Activated T-cell treated with anti-CD3 and anti-CD28 coated beads, Interleukin-2, amount 50 U/mL, for 72 hours (primary cell): ENCODE data around the gene TMEM114. TPM values are rescaled to one million over a fixed set of nuclear protein-coding genes. Genes with fewer than 3 reads are reported as not detected.
"Not testable (repeated sequence)": the region's sequence is repeated elsewhere in the genome, so short reads cannot be mapped to it uniquely, and the experiment has no call there.

Experiments used
- ATAC-seq, 2 donors: fragments of 150-1000 bp; cut with Tn5 transposase; replicated peaks in 1 of 2; 2 replicates each; pipeline ENCODE4 v1.10.0; 2021; ENCODE audit warnings: moderate library complexity in 2 of 2, mild to moderate bottlenecking in 1 of 2
- DNase-seq, 2 donors: peaks; one replicate each; pipeline ENCODE4 v3.0.0; 2021 to 2022; ENCODE audit warnings: mixed read lengths in 1 of 2
- H3K27ac Mint-ChIP-seq: one replicate; pipeline ENCODE4 v1.8.0; 2022; ENCODE audit warnings: mild to moderate bottlenecking, moderate library complexity, mixed read lengths
- H3K27me3 Mint-ChIP-seq: one replicate; pipeline ENCODE4 v1.8.0; 2022; ENCODE audit warnings: low read depth, mixed read lengths
- H3K36me3 Mint-ChIP-seq, 2 donors: one replicate each; pipeline ENCODE4 v1.8.0; 2022; ENCODE audit warnings: mixed read lengths in 2 of 2, mild to moderate bottlenecking in 1 of 2; ENCODE audit not compliant: insufficient read depth in 2 of 2
- H3K4me1 Mint-ChIP-seq: one replicate; pipeline ENCODE4 v1.8.0; 2022; ENCODE audit warnings: low read depth, mixed read lengths
- H3K4me3 Mint-ChIP-seq, 2 donors: one replicate each; pipeline ENCODE4 v1.8.0; 2022; ENCODE audit warnings: mild to moderate bottlenecking in 2 of 2, mixed read lengths in 2 of 2, moderate library complexity in 2 of 2
- H3K9me3 Mint-ChIP-seq, 2 donors: one replicate each; pipeline ENCODE4 v1.8.0; 2022; ENCODE audit warnings: mixed read lengths in 2 of 2
- total RNA-seq, 2 donors: library from RNA; stranded (reverse); gene quantifications; one replicate each; pipeline ENCODE4 v1.2.3, GENCODE V29; 2022

TMEM114 gene
- total RNA-seq, 2 donors from 2014 or later = not detected

DNA sequence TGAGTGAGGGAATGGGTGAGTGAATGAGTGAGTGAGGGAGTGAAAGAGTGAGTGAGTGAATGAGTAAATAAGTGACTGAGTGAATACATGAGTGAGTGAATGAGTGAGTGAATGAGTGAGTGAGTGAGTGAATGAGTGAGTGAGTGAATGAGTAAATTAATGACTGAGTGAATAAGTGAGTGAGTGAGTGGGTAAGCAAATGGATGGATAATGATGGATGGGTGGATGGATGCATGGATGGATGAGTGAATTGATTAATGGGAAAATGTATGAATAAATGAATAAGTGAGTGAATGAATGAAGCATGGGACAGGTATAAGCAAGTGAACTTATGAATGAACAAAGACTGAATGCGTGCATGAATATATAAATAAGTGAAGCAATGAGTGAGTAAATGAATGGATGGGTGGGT, 25.4 kb downstream of the TMEM114 start:
- H3K4me3 Mint-ChIP-seq = no peak overlapping the region
- H3K36me3 Mint-ChIP-seq = no peaks in the 10 kb centered on the region
- ATAC-seq (no peak), DNase-seq (no peak)
- H3K27ac Mint-ChIP-seq = no peak overlapping the region
- peaks cover 3% of the 10 kb centered on the region for H3K27me3 Mint-ChIP-seq
- no peaks in the 10 kb centered on the region for H3K9me3 Mint-ChIP-seq
- no peaks in the 10 kb centered on the region for H3K4me1 Mint-ChIP-seq

DNA sequence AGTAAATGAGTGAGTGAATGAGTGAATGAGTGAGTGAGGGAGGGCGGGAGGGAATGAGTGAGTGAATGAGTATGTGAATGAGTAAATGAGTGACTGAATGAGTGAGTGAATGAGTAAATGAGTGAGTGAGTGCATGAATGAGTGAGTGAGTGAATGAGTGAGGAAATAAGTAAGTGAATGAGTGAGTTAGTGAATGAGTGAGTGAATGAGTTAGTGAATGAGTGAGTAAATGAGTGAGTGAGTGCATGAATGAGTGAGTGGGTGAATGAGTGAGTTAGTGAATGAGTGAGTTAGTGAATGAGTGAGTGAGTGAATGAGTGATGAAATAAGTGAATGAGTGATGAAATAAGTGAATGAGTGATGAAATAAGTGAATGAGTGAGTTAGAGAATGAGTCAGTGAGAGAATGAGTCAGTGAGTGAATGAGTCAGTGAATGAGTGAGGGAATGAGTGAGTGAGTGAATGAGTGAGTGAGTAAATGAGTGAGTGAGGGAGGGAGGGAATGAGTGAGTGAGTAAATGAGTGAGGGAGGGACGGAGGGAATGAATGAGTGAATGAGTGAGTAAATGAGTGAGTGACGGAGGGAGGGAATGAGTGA, 26.3 kb downstream of the TMEM114 start:
- not testable (repeated sequence) for H3K9me3 Mint-ChIP-seq, H3K36me3 Mint-ChIP-seq, H3K27ac Mint-ChIP-seq, DNase-seq, H3K27me3 Mint-ChIP-seq, H3K4me3 Mint-ChIP-seq, ATAC-seq, H3K4me1 Mint-ChIP-seq

DNA sequence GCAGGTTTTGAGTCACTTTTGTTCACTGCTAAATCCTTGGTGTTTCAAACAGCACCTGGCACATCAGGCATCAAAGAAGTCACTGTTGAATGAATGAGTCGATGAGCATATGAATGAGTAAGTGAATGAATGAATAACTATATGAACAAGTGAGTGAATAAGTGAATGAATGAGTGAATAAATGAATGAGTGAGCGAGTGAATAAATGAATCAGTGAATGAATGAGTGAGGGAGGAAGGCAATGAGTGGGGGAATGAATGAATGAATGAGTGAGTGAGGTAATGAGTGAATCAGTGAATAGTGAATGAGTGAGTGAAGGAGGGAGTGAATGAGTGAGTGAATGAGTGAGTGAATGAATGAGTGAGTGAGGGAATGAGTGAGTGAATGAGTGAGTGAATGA, 28.8 kb downstream of the TMEM114 start:
- H3K4me1 Mint-ChIP-seq = no peaks in the 10 kb centered on the region
- H3K27me3 Mint-ChIP-seq = no peaks in the 10 kb centered on the region
- H3K9me3 Mint-ChIP-seq = no peaks in the 10 kb centered on the region
- no peak overlapping the region for H3K4me3 Mint-ChIP-seq
- no peaks in the 10 kb centered on the region for H3K36me3 Mint-ChIP-seq
- DNase-seq (no peak), ATAC-seq (no peak)
- no peak overlapping the region for H3K27ac Mint-ChIP-seq

DNA sequence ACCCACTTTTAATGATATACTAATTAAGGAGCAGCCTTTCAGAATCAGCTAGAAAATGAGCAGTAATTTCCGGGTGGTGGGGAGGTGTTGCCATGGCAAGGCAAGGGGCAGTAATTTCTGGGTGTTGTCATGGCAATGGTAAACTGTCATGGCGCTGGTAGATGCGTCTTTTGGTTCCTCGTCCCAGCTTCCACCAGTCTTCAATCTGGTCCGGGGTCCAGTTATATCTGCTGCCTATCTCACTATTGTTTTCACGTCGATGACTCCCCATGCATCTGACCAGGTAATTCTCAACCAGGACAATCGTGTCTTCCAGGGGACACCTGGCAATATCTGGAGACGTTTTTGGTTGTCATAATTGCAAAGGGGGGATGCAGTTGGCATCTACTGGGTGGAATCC, 34.9 kb downstream of the TMEM114 start:
- no peak overlapping the region for H3K4me3 Mint-ChIP-seq
- H3K27ac Mint-ChIP-seq = no peak overlapping the region
- no peaks in the 10 kb centered on the region for H3K36me3 Mint-ChIP-seq
- no peak for DNase-seq
- no peaks in the 10 kb centered on the region for H3K9me3 Mint-ChIP-seq
- no peak for ATAC-seq
- peaks cover 39% of the 10 kb centered on the region for H3K27me3 Mint-ChIP-seq
- peaks cover 7% of the 10 kb centered on the region for H3K4me1 Mint-ChIP-seq

DNA sequence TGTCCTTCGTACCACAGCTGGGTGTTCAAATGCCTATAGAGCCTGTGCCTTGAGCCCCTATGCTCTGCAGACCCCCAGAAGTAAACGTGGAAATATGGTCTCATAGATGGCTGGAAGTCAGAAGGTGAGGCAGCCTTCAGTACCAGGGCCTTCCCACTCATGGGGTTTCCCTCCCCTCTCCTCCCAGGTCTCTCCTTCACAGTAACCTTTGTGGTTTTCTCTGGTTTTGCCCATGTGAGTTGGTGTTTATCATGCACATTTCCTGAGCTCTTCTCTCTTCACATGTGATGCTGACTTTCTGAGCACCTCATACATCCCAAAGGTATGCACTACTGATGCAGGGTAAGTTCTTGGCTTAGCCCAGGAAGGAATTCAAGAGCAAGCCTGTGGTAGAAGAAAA, 35.4 kb downstream of the TMEM114 start:
- DNase-seq (no peak), ATAC-seq (no peak)
- no peak overlapping the region for H3K27ac Mint-ChIP-seq
- H3K36me3 Mint-ChIP-seq = no peaks in the 10 kb centered on the region
- H3K4me1 Mint-ChIP-seq = peaks cover 7% of the 10 kb centered on the region
- H3K27me3 Mint-ChIP-seq = peaks cover 39% of the 10 kb centered on the region
- no peak overlapping the region for H3K4me3 Mint-ChIP-seq
- no peaks in the 10 kb centered on the region for H3K9me3 Mint-ChIP-seq

DNA sequence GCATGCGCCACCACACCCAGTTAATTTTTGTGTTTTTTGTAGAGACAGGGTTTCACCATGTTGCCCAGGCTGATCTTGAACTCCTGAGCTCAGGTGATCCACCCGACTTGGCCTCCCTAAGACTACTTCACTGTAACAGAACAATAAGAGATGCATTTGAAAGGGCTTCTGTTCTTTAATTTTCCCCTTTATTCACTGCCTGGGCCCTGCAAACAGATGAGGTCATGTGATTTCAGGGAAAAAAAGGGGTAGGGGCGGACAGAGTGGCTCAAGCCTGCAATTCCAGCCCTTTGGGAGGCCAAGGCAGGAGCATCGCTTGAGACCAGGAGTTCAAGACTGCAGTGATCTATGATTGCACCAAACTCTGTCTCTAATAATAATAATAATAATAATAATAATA, 36.3 kb downstream of the TMEM114 start:
- ATAC-seq = no peak
- peaks cover 7% of the 10 kb centered on the region for H3K4me1 Mint-ChIP-seq
- no peak overlapping the region for H3K27ac Mint-ChIP-seq
- no peaks in the 10 kb centered on the region for H3K36me3 Mint-ChIP-seq
- peaks cover 45% of the 10 kb centered on the region for H3K27me3 Mint-ChIP-seq
- H3K9me3 Mint-ChIP-seq = no peaks in the 10 kb centered on the region
- no peak overlapping the region for H3K4me3 Mint-ChIP-seq
- no peak for DNase-seq

DNA sequence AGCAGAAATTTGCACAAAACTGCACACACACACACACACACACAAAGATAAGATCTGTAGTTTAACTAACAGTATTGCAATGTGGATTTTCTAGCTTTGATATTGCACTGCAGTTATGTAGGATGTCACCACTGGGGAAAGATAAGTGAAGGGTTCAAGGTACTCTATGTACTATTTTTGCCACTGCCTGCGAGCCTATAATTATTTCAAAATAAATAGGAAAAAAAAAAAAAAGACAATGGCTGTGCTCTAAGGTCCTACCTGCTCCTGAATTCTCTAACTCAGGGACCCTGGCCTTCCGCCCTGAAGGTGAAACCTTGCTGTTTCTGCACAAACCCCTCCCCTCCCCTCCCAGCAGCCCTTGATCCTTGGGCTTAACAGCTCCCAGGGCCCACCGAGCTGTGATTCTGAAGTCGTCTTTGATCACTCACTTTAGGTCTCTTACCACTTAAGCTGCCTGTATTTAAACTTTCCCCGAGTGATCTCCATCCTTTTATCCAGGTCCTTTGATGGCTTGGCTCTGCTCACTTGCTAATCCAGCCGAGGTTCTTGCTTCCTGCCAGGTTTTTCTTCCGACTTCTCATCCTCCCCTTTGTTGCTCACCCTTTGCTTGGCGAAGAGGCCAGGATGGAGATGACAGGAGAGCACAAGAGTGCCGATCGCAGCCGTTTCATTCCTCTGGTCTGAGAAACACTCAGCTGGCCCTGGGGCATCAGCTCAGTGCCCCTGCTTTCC, 37.7 kb downstream of the TMEM114 start:
- H3K27ac Mint-ChIP-seq = no peak overlapping the region

DNA sequence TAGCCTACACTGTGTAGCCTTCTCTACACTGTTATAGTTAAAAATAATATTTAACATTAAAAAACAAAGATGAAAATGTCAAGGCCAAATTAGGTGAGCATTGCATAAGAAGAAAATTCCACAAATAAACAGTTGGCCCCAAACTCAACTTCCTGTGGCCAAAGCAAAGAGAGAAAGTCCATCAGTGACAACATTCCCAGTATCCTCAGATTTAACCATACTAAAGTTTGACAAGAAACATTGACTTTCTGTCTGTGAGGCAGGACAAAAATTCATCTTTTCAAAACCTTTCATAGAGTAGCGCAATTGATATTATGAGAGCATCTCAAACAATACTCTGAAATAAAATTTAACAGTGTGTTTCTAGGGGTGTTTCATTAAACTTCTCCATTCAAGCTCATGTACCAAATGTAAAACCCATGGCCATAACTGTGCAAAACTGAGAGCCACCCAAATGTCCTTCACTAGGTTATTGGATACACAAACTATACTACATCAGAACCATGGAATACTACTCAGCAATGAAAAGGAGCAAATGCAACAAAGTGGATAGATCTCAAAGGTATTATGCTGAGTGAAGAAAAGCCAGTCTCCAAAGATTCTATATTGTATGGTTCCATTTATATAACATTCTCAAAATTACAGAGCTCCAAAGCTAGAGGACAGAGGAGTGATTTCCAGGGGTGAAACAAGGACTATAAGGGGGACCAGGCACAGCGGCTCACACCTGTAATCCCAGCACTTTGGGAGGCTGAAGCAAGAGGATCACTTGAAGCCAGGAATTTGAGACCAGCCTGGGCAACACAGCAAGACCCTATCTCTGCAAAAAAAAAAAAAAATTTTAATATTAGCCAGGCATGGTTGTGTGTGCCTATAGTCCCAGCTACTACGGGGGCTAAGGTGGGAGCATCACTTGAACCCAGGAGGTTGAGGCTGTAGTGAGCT, 38.7 kb downstream of the TMEM114 start:
- peaks cover 45% of the 10 kb centered on the region for H3K27me3 Mint-ChIP-seq
- no peak for ATAC-seq
- H3K9me3 Mint-ChIP-seq = no peaks in the 10 kb centered on the region
- H3K27ac Mint-ChIP-seq = no peak overlapping the region
- no peak overlapping the region for H3K4me3 Mint-ChIP-seq
- DNase-seq = no peak
- H3K36me3 Mint-ChIP-seq = no peaks in the 10 kb centered on the region
- H3K4me1 Mint-ChIP-seq = peaks cover 7% of the 10 kb centered on the region

More for the DNA sequence above, 37.7 kb downstream of the TMEM114 start:
- peaks cover 7% of the 10 kb centered on the region for H3K4me1 Mint-ChIP-seq
- H3K36me3 Mint-ChIP-seq = no peaks in the 10 kb centered on the region
- ATAC-seq (no peak), DNase-seq (no peak)
- H3K9me3 Mint-ChIP-seq = no peaks in the 10 kb centered on the region
- H3K4me3 Mint-ChIP-seq = no peak overlapping the region
- peaks cover 45% of the 10 kb centered on the region for H3K27me3 Mint-ChIP-seq

DNA sequence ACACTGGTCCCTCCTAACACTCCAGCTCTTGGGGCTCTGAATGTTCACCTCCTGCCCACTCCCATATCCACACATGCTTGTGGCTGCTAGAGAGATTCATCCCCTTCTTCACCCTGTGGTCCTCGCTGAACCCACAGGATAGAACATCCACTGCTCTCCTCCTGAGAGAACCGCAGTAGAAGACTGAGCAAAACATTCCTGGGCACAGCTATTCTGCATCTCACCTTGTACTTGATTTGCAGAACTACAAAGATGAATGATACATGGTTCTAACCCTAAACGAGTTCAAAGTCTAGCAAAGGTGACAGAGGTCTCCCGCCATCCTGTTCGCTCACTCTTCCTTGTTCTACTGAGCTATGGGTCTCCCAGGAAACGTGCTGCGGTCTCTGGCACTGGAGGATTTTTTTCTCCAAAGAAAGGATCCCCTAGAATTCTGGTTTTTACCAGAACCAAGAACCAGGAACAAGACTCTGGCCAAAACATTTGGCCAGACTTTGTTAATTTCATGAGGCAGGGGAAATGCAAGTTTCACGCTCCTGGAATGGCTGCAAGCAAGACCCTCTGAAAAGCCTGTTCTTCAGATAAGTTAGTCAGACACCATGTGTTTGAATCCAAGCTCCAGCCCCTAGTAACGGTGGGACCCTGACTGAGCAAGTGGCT, 39.5 kb downstream of the TMEM114 start:
- Mint-ChIP-seq H3K4me1 (peaks cover 7% of the 10 kb centered on the region), H3K36me3 (no peaks in the 10 kb centered on the region), H3K4me3 (no peak overlapping the region), H3K27ac (no peak overlapping the region), H3K27me3 (peaks cover 41% of the 10 kb centered on the region), H3K9me3 (no peaks in the 10 kb centered on the region)
- DNase-seq (no peak), ATAC-seq (no peak)

DNA sequence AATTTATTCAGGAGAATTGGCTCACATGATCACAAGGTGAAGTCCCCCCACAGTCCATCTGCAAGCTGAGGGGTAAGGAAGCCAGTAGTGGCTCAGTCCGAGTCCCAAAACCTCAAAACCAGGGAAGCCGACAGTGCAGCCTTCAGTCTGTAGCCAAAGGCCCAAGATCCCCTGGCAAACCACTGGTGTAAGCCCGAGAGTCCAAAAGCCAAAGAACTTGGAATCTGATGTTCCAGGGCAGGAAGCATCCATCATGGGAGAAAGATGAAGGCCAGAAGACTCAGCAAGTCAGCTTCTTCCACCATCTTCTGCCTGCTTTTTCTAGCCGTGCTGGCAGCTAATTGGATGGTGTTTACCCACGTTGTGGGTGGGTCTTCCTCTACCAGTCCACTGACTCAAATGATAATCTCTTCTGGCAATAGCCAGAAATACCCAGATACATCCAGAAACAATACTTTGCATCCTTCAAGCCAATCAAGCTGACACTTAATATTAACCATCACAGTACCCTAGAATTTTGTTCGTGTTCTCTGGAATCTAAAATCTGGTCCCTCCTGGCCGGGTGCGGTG, 40.4 kb downstream of the TMEM114 start:
- Mint-ChIP-seq H3K9me3 (no peaks in the 10 kb centered on the region), H3K27me3 (peaks cover 36% of the 10 kb centered on the region), H3K4me3 (no peak overlapping the region), H3K4me1 (peaks cover 1% of the 10 kb centered on the region), H3K36me3 (no peaks in the 10 kb centered on the region), H3K27ac (no peak overlapping the region)
- no peak for DNase-seq
- no peak for ATAC-seq

DNA sequence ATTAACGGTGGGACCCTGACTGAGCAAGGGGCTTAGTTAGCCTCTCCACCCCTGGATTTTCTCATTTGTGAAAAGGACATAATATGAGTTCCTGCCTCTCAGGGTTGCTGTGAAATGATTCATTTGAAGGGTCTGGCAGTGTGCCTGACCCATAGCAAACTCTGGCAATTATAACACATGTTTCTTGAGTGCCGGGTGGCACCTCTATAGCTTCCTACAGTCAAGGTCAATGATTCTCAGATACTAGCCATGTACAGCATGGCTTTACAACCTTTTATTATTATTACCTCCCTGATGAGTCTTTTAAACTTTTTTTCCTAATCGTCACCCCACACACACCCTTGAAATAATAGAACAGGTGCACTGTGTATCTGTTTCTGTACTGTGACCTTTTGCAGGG, 42.1 kb downstream of the TMEM114 start:
- H3K36me3 Mint-ChIP-seq = no peaks in the 10 kb centered on the region
- H3K4me3 Mint-ChIP-seq = no peak overlapping the region
- ATAC-seq = no peak
- H3K4me1 Mint-ChIP-seq = no peaks in the 10 kb centered on the region
- no peak for DNase-seq
- no peak overlapping the region for H3K27ac Mint-ChIP-seq
- H3K9me3 Mint-ChIP-seq = no peaks in the 10 kb centered on the region
- peaks cover 28% of the 10 kb centered on the region for H3K27me3 Mint-ChIP-seq

DNA sequence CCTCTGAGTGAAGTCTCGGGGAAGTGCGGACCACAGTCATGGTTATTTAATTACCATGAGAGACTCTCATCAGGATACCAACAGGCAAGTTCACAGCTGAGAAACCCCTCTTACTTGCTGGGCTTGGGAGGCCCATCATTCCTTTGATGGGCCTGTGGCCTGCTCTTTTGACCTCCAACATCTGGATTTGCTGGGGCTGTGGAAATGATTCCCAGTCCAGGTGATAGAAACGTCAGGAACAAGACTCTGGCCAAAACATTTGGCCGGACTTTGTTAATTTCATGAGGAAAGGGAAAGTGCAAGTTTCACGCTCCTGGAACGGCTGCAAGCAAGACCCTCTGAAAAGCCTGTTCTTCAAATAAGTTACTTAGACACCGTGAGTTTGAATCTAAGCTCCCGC, 42.5 kb downstream of the TMEM114 start:
- no peak for ATAC-seq
- no peak overlapping the region for H3K27ac Mint-ChIP-seq
- no peaks in the 10 kb centered on the region for H3K9me3 Mint-ChIP-seq
- H3K4me3 Mint-ChIP-seq = no peak overlapping the region
- no peaks in the 10 kb centered on the region for H3K36me3 Mint-ChIP-seq
- DNase-seq = no peak
- H3K27me3 Mint-ChIP-seq = peaks cover 24% of the 10 kb centered on the region
- no peaks in the 10 kb centered on the region for H3K4me1 Mint-ChIP-seq
